GM12878 (cell line): ENCODE results near the gene FOXF1. TPM values are rescaled to one million over a fixed set of nuclear protein-coding genes. Genes with fewer than 3 reads are reported as not detected.

Experiments
- ATAC-seq: fragments of 200-7000 bp; cut with Tn5 transposase; 3 replicates; pipeline ENCODE4 v1.9.1; 2020; ENCODE audit warnings: mild to moderate bottlenecking, moderate library complexity
- BruUV-seq: library from RNA; stranded (reverse); fragments of 400-500 nt; replicated peaks from 2 replicates; lab custom pipeline; 2021; lab: Mats Ljungman, UMichigan
- CTCF ChIA-PET: fragments of 300-600 bp; sonication (Branson Sonifier 250); formaldehyde crosslinking; extraction: SDS; loops from one replicate; lab custom pipeline; 2021; ENCODE audit warnings: inconsistent platforms; lab: Yijun Ruan, JAX
- POLR2A ChIA-PET: fragments of 350-600 bp; formaldehyde crosslinking; extraction: SDS; loops from one replicate; lab custom pipeline; 2021; ENCODE audit warnings: inconsistent platforms; lab: Charles Lee
- RAD21 ChIA-PET: fragments of 300-600 bp; sonication (Branson Sonifier 250); formaldehyde crosslinking; loops from one replicate; lab custom pipeline; 2023; ENCODE audit warnings: antibody characterized with exemption; ENCODE audit not compliant: unreplicated experiment; lab: Charles Lee
- SMC1A ChIA-PET: fragments of 300-600 bp; sonication (Branson Sonifier 250); formaldehyde crosslinking; loops from one replicate; lab custom pipeline; 2023; ENCODE audit not compliant: unreplicated experiment, uncharacterized antibody; lab: Charles Lee
- DNase-seq: peaks from one replicate; pipeline ENCODE4 v3.0.0-alpha.2; 2011; ENCODE audit warnings: low read depth, low spot score
- FAIRE-seq: peaks from 3 replicates; lab custom pipeline; 2011; peaks lifted over from hg19 to GRCh38; lab: Jason Lieb, UNC
- H2AFZ ChIP-seq: 2 replicates; pipeline ENCODE4 v1.6.0; 2011; ENCODE audit warnings: low read depth, low read length, control low read depth; ENCODE audit not compliant: control insufficient read depth
- H3K27ac ChIP-seq: 2 replicates; pipeline ENCODE4 v1.5.1; 2011; ENCODE audit warnings: control low read depth; ENCODE audit not compliant: control insufficient read depth, insufficient read depth
- H3K27me3 ChIP-seq, 2 experiments: replicated peaks in 1 of 2; 2 replicates each; pipeline versions ENCODE4 v1.6.0 to v1.6.1; 2011; ENCODE audit warnings: low read length in 1 of 2; ENCODE audit not compliant: control insufficient read depth in 2 of 2, insufficient read depth in 2 of 2
- H3K36me3 ChIP-seq, 2 experiments: 2 replicates each; pipeline ENCODE4 v1.5.1; 2011; ENCODE audit warnings: low read length in 1 of 2; ENCODE audit not compliant: control insufficient read depth in 2 of 2, insufficient read depth in 2 of 2
- H3K4me1 ChIP-seq: 2 replicates; pipeline ENCODE4 v1.6.1; 2011; ENCODE audit warnings: mild to moderate bottlenecking, low read length, moderate library complexity, mixed read lengths; ENCODE audit not compliant: control insufficient read depth, insufficient read depth
- H3K4me2 ChIP-seq: 2 replicates; pipeline ENCODE4 v1.6.0; 2011; ENCODE audit warnings: control low read depth; ENCODE audit not compliant: control insufficient read depth, insufficient read depth
- H3K4me3 ChIP-seq: fragments of 200-600 bp; sonication (generic); 2 replicates; pipeline ENCODE4 v1.5.1; 2016
- H3K79me2 ChIP-seq: 2 replicates; pipeline ENCODE4 v1.6.0; 2011; ENCODE audit warnings: low read length; ENCODE audit not compliant: control insufficient read depth, insufficient read depth
- H3K9ac ChIP-seq: 2 replicates; pipeline ENCODE4 v1.8.0; 2011; ENCODE audit warnings: low read length, control low read depth, mixed read lengths; ENCODE audit not compliant: control insufficient read depth, insufficient read depth
- H3K9me3 ChIP-seq: replicated peaks from 3 replicates; pipeline ENCODE4 v1.5.1; 2011; ENCODE audit warnings: mild to moderate bottlenecking, low read length; ENCODE audit not compliant: control insufficient read depth, insufficient read depth
- H4K20me1 ChIP-seq: 2 replicates; pipeline ENCODE4 v1.6.0; 2011; ENCODE audit not compliant: control insufficient read depth, insufficient read depth
- CREB1 ChIP-seq: IDR thresholded peaks from 2 replicates; pipeline ENCODE4 v1.6.1; 2012; ENCODE audit warnings: low read depth, mild to moderate bottlenecking, inconsistent platforms
- E2F4 ChIP-seq: IDR thresholded peaks from 2 replicates; pipeline ENCODE4 v1.6.1; 2012; ENCODE audit warnings: low read depth, low read length, improper control_type of control experiment
- FOS ChIP-seq: IDR thresholded peaks from 3 replicates; pipeline ENCODE4 v1.6.1; 2011; ENCODE audit warnings: borderline replicate concordance; ENCODE audit not compliant: insufficient read length; ENCODE audit errors: extremely low read depth
- GABPA ChIP-seq: IDR thresholded peaks from 2 replicates; pipeline ENCODE4 v1.6.1; 2014; ENCODE audit warnings: antibody characterized with exemption, low read depth, mild to moderate bottlenecking, inconsistent platforms
- HDGF ChIP-seq: fragments of 450-650 bp; IDR thresholded peaks from 2 replicates; pipeline ENCODE4 v1.6.1; 2016; ENCODE audit warnings: antibody characterized with exemption
- JUND ChIP-seq: IDR thresholded peaks from 2 replicates; pipeline ENCODE4 v1.6.1; 2012; ENCODE audit warnings: low read depth, mild to moderate bottlenecking, low read length, improper control_type of control experiment, moderate library complexity
- KAT2A ChIP-seq: conservative IDR thresholded peaks from 2 replicates; pipeline ENCODE4 v1.6.1; 2011; ENCODE audit warnings: low read depth, low read length; ENCODE audit not compliant: control insufficient read depth
- MEF2B ChIP-seq: fragments of 450-650 bp; IDR thresholded peaks from 2 replicates; pipeline ENCODE4 v1.6.1; 2018; ENCODE audit warnings: mild to moderate bottlenecking, moderate library complexity; ENCODE audit not compliant: partially characterized antibody, poor library complexity, severe bottlenecking
- NR2C1 ChIP-seq: fragments of 450-650 bp; IDR thresholded peaks from 2 replicates; pipeline ENCODE4 v1.6.1; 2017; ENCODE audit warnings: antibody characterized with exemption, mild to moderate bottlenecking, moderate library complexity
- USF2 ChIP-seq: IDR thresholded peaks from 2 replicates; pipeline ENCODE4 v1.6.1; 2011; ENCODE audit warnings: low read depth, low read length, improper control_type of control experiment, borderline replicate concordance
- ZNF622 ChIP-seq: fragments of 450-650 bp; IDR thresholded peaks from 2 replicates; pipeline ENCODE4 v1.6.1; 2017; ENCODE audit warnings: mild to moderate bottlenecking, inconsistent platforms
- WGBS: methylation state at CpG from one replicate; pipeline ENCODE4 v1.1.6; 2016; ENCODE audit warnings: low lambda C conversion rate; ENCODE audit not compliant: insufficient replicate concordance, insufficient coverage; ENCODE audit errors: missing lambda C conversion rate; 5-methylcytosine and 5-hydroxymethylcytosine counted together
- in situ Hi-C: fragments of 300-500 bp; cut with MboI; formaldehyde crosslinking; loops from 9 replicates; pipeline ENCODE4 v1.14.3; 2018; ENCODE audit warnings: mixed read lengths
- intact Hi-C: fragments of 100-400 bp; cut with micrococcal nuclease; formaldehyde crosslinking; loops from one replicate; pipeline ENCODE4 v1.14.2; 2022; ENCODE audit not compliant: unreplicated experiment
- polyA plus RNA-seq, 11 experiments: library from polyadenylated mRNA; depleted of rRNA in 4 of 11; unstranded in 6 of 11; stranded (reverse) in 5 of 11; fragments of >200 nt; fragmentation: Nextera tagmentation in 4 of 11; fragmentation: Illumina TruSeq in 1 of 11; extraction: Ambion mirVana in 4 of 11; extraction: Trizol in 1 of 11; gene quantifications; 1 replicate in 1 of 11; 2 replicates in 10 of 11; pipeline versions ENCODE4 v1.2.1 to v1.2.3, GENCODE V29; 2011 to 2016; ENCODE audit warnings: inconsistent platforms in 2 of 11, missing spikeins in 2 of 11, low read depth in 1 of 11
- total RNA-seq, 4 experiments: library from RNA; depleted of rRNA in 3 of 4; stranded (reverse); fragments of >200 nt in 3 of 4; fragmentation: Illumina TruSeq in 1 of 4; extraction: Trizol in 1 of 4; gene quantifications; 2 replicates each; pipeline versions ENCODE4 v1.2.1 to v1.2.3, GENCODE V29; 2013 to 2021
- TF ChIP-seq, protein P1 (sequence below): fragments of 450-650 bp; IDR thresholded peaks from 2 replicates; pipeline ENCODE4 v1.6.1; 2014; ENCODE audit warnings: mild to moderate bottlenecking
- TF ChIP-seq, protein P2 (sequence below): fragments of 450-650 bp; IDR thresholded peaks from 2 replicates; pipeline ENCODE4 v1.6.1; 2017; ENCODE audit warnings: mild to moderate bottlenecking, moderate library complexity

The FOXF1 gene
- total and polyA plus RNA-seq, 10 of the 15 experiments (the other 5 are each of a cell fraction or from before 2014, with no cell fraction given): 0.01 TPM; not detected in 9

- TF ChIP-seq JUND (no peak), FOS (no peak)
Measured at GRCh38 chr16:86472366-86472765, 38.0 kb upstream of the FOXF1 start (continued).

GRCh38 chr16:86476956-86477534, 33.3 kb upstream of the FOXF1 start:
- FAIRE-seq: no peak
- no peaks in the 10 kb centered on the region for H3K79me2 ChIP-seq
- no peak overlapping the region for H3K4me3 ChIP-seq
- no peak overlapping the region for H2AFZ ChIP-seq
- ChIA-PET POLR2A (no interaction called here), CTCF (interaction anchor here (0.6 kb wide), 1 partner anchor 588 kb away, joined by 3 read pairs; no protein-coding TSS in a partner anchor), RAD21 (interaction anchor here (0.5 kb wide), 1 partner anchor 10 kb away, joined by 3 read pairs; no protein-coding TSS in a partner anchor), SMC1A (no interaction called here)
- H3K27me3 ChIP-seq: peaks cover 3 to 8% of the 10 kb centered on the region in 2 experiments; a peak in 3 of 4 replicates
- H3K36me3 ChIP-seq: no peaks in the 10 kb centered on the region
- in situ Hi-C loops (no loop called here), intact Hi-C loops (no loop called here)
- H3K4me1 ChIP-seq: no peaks in the 10 kb centered on the region
- no peak overlapping the region for H3K9ac ChIP-seq
- H4K20me1 ChIP-seq: no peaks in the 10 kb centered on the region
- 28% methylated on average over 11 of the region's 11 CpGs for WGBS
- no peak overlapping the region for H3K27ac ChIP-seq
- H3K9me3 ChIP-seq: no peaks in the 10 kb centered on the region; the same call in 2 of the 3 replicates
- BruUV-seq: no TSS peak
- no peak for DNase-seq
- H3K4me2 ChIP-seq: no peak overlapping the region
- TF ChIP-seq, protein P1, sequence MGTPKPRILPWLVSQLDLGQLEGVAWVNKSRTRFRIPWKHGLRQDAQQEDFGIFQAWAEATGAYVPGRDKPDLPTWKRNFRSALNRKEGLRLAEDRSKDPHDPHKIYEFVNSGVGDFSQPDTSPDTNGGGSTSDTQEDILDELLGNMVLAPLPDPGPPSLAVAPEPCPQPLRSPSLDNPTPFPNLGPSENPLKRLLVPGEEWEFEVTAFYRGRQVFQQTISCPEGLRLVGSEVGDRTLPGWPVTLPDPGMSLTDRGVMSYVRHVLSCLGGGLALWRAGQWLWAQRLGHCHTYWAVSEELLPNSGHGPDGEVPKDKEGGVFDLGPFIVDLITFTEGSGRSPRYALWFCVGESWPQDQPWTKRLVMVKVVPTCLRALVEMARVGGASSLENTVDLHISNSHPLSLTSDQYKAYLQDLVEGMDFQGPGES: no peak
- TF ChIP-seq E2F4: no peak
- TF ChIP-seq GABPA: no peak
- TF ChIP-seq MEF2B: no peak
- no peak for TF ChIP-seq USF2
- TF ChIP-seq CREB1: no peak
- TF ChIP-seq, protein P2, sequence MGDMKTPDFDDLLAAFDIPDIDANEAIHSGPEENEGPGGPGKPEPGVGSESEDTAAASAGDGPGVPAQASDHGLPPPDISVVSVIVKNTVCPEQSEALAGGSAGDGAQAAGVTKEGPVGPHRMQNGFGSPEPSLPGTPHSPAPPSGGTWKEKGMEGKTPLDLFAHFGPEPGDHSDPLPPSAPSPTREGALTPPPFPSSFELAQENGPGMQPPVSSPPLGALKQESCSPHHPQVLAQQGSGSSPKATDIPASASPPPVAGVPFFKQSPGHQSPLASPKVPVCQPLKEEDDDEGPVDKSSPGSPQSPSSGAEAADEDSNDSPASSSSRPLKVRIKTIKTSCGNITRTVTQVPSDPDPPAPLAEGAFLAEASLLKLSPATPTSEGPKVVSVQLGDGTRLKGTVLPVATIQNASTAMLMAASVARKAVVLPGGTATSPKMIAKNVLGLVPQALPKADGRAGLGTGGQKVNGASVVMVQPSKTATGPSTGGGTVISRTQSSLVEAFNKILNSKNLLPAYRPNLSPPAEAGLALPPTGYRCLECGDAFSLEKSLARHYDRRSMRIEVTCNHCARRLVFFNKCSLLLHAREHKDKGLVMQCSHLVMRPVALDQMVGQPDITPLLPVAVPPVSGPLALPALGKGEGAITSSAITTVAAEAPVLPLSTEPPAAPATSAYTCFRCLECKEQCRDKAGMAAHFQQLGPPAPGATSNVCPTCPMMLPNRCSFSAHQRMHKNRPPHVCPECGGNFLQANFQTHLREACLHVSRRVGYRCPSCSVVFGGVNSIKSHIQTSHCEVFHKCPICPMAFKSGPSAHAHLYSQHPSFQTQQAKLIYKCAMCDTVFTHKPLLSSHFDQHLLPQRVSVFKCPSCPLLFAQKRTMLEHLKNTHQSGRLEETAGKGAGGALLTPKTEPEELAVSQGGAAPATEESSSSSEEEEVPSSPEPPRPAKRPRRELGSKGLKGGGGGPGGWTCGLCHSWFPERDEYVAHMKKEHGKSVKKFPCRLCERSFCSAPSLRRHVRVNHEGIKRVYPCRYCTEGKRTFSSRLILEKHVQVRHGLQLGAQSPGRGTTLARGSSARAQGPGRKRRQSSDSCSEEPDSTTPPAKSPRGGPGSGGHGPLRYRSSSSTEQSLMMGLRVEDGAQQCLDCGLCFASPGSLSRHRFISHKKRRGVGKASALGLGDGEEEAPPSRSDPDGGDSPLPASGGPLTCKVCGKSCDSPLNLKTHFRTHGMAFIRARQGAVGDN: no peak
- no peak for TF ChIP-seq HDGF
- TF ChIP-seq ZNF622: no peak
- no peak for TF ChIP-seq KAT2A
- TF ChIP-seq NR2C1: no peak
- no peak for ATAC-seq
